Gastrocnemius medialis (tissue), 4 donors: ENCODE measurements around the gene PTPRE.

Source experiments
- POLR2A ChIP-seq, 2 donors: fragments of 450-650 bp; IDR thresholded peaks; one replicate each; pipeline ENCODE4 v1.6.1; 2017; ENCODE audit warnings: antibody characterized with exemption in 2 of 2, mild to moderate bottlenecking in 2 of 2, moderate library complexity in 2 of 2
- TF ChIP-seq, protein P1 (sequence below), 5 experiments: fragments of 450-650 bp in 3 of 5; fragments of 200-600 bp in 2 of 5; sonication (generic) in 2 of 5; IDR thresholded peaks in 4 of 5; conservative IDR thresholded peaks in 1 of 5; 1 replicate in 4 of 5; 2 replicates in 1 of 5; pipeline ENCODE4 v1.5.1; 2016 to 2019; ENCODE audit warnings: antibody characterized with exemption in 5 of 5, mild to moderate bottlenecking in 3 of 5, moderate library complexity in 3 of 5

DNA sequence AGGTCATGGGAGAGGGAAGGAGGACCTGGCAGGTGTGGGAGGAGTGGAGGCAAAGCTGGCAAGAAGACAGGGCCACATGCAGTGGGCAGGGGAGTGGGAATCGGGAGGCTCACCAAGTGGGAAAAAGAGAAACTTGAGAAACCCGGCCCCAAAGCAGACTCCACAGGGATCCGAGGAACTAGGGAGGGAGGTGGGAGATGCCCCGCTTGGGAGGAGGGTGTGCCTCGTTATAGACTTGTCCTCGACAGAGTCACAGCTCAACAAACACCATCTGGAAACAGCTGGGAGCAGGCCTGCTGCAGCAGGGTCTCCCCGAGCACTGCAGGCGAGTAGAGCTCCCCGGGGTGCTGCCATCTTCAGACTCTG, 164.5 kb downstream of the PTPRE start:
- TF ChIP-seq, protein P1, sequence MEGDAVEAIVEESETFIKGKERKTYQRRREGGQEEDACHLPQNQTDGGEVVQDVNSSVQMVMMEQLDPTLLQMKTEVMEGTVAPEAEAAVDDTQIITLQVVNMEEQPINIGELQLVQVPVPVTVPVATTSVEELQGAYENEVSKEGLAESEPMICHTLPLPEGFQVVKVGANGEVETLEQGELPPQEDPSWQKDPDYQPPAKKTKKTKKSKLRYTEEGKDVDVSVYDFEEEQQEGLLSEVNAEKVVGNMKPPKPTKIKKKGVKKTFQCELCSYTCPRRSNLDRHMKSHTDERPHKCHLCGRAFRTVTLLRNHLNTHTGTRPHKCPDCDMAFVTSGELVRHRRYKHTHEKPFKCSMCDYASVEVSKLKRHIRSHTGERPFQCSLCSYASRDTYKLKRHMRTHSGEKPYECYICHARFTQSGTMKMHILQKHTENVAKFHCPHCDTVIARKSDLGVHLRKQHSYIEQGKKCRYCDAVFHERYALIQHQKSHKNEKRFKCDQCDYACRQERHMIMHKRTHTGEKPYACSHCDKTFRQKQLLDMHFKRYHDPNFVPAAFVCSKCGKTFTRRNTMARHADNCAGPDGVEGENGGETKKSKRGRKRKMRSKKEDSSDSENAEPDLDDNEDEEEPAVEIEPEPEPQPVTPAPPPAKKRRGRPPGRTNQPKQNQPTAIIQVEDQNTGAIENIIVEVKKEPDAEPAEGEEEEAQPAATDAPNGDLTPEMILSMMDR (IDR thresholded peaks at IDR 0.05 in 4 of 5, conservative IDR thresholded peaks at IDR 0.05 in 1 of 5) = no peak
- TF ChIP-seq POLR2A (IDR thresholded peaks at IDR 0.05) = no peak
